Fibroblast of villous mesenchyme (primary cell): Measurements from ENCODE around the gene PCSK5. TPM values are rescaled to one million over a fixed set of nuclear protein-coding genes. Genes with fewer than 3 reads are reported as not detected.
"Not testable (repeated sequence)": the region's sequence is repeated elsewhere in the genome, so short reads cannot be mapped to it uniquely, and the experiment has no call there.

Source experiments
- DNase-seq: peaks from one replicate; pipeline ENCODE4 v3.0.0-alpha.2; 2010; ENCODE audit warnings: low read depth
- H3K4me3 ChIP-seq: 2 replicates; pipeline ENCODE4 v1.5.1; 2011; ENCODE audit warnings: low read depth, mild to moderate bottlenecking, low read length
- total RNA-seq: library from RNA; depleted of rRNA; stranded (reverse); fragments of >200 nt; gene quantifications from 2 replicates; pipeline ENCODE4 v1.2.3, GENCODE V29; 2012
- TF ChIP-seq, protein P1 (sequence below): IDR thresholded peaks from 2 replicates; pipeline ENCODE4 v1.5.1; 2012; ENCODE audit warnings: low read depth, mild to moderate bottlenecking, low read length; ENCODE audit not compliant: insufficient read depth

The PCSK5 gene
- total RNA-seq, 1 donor: 1.7 TPM

- no peak for DNase-seq
- TF ChIP-seq, protein P1, sequence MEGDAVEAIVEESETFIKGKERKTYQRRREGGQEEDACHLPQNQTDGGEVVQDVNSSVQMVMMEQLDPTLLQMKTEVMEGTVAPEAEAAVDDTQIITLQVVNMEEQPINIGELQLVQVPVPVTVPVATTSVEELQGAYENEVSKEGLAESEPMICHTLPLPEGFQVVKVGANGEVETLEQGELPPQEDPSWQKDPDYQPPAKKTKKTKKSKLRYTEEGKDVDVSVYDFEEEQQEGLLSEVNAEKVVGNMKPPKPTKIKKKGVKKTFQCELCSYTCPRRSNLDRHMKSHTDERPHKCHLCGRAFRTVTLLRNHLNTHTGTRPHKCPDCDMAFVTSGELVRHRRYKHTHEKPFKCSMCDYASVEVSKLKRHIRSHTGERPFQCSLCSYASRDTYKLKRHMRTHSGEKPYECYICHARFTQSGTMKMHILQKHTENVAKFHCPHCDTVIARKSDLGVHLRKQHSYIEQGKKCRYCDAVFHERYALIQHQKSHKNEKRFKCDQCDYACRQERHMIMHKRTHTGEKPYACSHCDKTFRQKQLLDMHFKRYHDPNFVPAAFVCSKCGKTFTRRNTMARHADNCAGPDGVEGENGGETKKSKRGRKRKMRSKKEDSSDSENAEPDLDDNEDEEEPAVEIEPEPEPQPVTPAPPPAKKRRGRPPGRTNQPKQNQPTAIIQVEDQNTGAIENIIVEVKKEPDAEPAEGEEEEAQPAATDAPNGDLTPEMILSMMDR: no peak
- no peak overlapping the region for H3K4me3 ChIP-seq
These were observed 177.2 kb downstream of the PCSK5 start for GRCh38 chr9:76067696-76068095.

DNA sequence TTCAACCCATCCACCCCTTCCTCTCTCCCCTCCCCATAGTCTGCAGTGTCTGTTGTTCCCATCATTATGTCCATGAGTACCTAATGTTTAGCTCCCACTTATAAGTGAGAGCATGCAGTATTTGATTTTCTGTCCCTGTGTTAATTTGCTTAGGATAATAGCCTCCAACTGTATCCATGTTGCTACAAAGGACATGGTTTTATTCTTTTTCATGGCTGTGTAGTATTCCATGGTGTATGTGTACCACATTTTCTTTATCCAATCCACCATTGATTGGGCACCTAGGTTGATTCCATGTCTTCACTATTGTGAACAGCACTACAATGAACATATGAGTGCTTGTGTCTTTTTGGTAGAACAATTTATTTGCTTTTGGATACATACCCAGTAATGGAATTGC, 187.1 kb downstream of the PCSK5 start:
- no peak overlapping the region for H3K4me3 ChIP-seq
- TF ChIP-seq, protein P1: no peak
- DNase-seq: no peak

DNA sequence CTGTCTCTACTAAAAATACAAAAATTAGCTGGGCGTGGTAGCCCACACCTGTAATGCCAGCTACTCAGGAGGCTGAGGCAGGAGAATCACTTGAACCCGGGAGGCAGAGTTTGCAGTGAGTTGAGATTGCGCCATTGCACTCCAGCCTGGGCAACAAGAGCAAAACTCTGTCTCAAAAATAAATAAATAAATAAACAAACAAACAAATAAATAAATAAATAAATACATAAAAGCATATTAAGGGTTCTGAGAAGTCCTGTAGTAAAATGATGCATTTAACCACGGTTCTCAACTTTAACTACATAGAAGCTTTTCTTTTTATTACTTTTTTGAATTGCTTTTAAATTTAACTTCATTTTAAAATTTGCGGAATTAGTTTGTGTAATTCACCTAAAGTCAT, 190.8 kb downstream of the PCSK5 start:
- H3K4me3 ChIP-seq, DNase-seq: not testable (repeated sequence)

DNA sequence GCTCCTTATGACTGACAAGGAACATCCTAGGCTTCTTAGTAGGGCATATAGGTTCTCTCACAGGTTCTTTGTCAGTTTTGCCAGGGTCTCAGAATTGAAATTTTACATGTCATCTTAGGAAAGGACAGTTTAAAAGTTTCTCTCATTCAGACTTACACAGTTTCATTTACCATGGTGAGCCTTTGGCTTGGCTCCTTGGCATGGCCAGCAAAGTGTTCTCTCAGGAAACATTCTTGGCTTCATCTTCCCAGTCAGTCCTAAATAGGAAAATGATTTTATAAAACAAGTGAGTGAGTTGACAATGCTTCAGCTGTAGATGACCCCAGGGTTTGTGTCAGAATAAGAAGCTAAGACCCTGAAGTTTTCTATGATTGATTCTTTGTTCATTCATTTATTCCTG, 191.6 kb downstream of the PCSK5 start:
- no peak overlapping the region for H3K4me3 ChIP-seq
- TF ChIP-seq, protein P1: no peak
- no peak for DNase-seq

- TF ChIP-seq, protein P1: no peak
- DNase-seq: no peak
- no peak overlapping the region for H3K4me3 ChIP-seq
These were observed 195.1 kb downstream of the PCSK5 start for GRCh38 chr9:76085596-76085995.

GRCh38 chr9:76086539-76086938, 196.1 kb downstream of the PCSK5 start:
- TF ChIP-seq, protein P1: no peak
- DNase-seq: peak; percentile 12
- no peak overlapping the region for H3K4me3 ChIP-seq

- TF ChIP-seq, protein P1: no peak
- no peak overlapping the region for H3K4me3 ChIP-seq
- DNase-seq: no peak
These were observed 197.5 kb downstream of the PCSK5 start for GRCh38 chr9:76087976-76088375.

DNA sequence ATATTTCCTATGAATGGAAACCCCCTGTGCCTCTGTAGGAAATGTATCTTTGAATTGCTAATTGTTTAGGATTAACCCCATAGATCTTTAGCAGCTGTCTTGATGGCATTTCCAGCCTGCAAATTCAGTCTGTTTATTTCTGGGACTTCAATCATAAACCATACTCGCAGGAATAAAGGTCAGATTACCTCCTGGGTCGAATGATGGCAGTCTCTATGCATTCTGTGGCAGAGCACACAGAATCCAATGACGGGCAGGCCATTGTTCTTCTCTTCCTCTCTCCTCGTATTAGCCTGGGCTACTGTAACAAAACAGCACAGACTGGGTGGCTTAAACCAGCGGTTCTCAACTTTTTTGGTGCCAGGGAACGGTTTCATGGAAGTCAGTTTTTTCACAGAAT, 199.9 kb downstream of the PCSK5 start:
- H3K4me3 ChIP-seq: no peak overlapping the region
- no peak for DNase-seq
- TF ChIP-seq, protein P1: no peak
